Measurements from ENCODE around the gene PTPRE.

The PTPRE gene

GRCh38 chr10:128022261-128023196 is 115.6 kb downstream of the PTPRE start:
- TF ChIP-seq CTCF (IDR thresholded peaks at IDR 0.05; ENCODE audit: low read depth, low read length): no peak
- no peak for DNase-seq (ENCODE audit: extremely low read depth, low read depth)

- no peak for DNase-seq (ENCODE audit: extremely low read depth, low read depth)
- TF ChIP-seq CTCF (IDR thresholded peaks at IDR 0.05; ENCODE audit: low read depth, low read length): no peak
These were observed 117.5 kb downstream of the PTPRE start for GRCh38 chr10:128024426-128024825.

- DNase-seq (ENCODE audit: extremely low read depth, low read depth): no peak
- no peak for TF ChIP-seq CTCF (IDR thresholded peaks at IDR 0.05; ENCODE audit: low read depth, low read length)
These were observed 118.5 kb downstream of the PTPRE start for GRCh38 chr10:128025437-128025836.

GRCh38 chr10:128025951-128026350 is 119.0 kb downstream of the PTPRE start:
- TF ChIP-seq CTCF (IDR thresholded peaks at IDR 0.05; ENCODE audit: low read depth, low read length): no peak
- DNase-seq (ENCODE audit: extremely low read depth, low read depth): no peak

GRCh38 chr10:128026615-128027300 is 119.9 kb downstream of the PTPRE start:
- no peak for DNase-seq (ENCODE audit: extremely low read depth, low read depth)
- no peak for TF ChIP-seq CTCF (IDR thresholded peaks at IDR 0.05; ENCODE audit: low read depth, low read length)

GRCh38 chr10:128027306-128027705 is 120.4 kb downstream of the PTPRE start:
- no peak for DNase-seq (ENCODE audit: extremely low read depth, low read depth)
- TF ChIP-seq CTCF (IDR thresholded peaks at IDR 0.05; ENCODE audit: low read depth, low read length): no peak

Data from AG09319 (cell line).